DND-41 (cell line): ENCODE measurements around the gene PMPCA.

Experiments
- ATAC-seq: fragments of 200-7000 bp; cut with Tn5 transposase; 3 replicates; pipeline ENCODE4 v1.9.1; 2021; ENCODE audit warnings: low read depth; ENCODE audit not compliant: insufficient read depth
- DNase-seq: peaks from one replicate; pipeline ENCODE4 v3.0.0-alpha.2; 2020
- H2AFZ ChIP-seq: 2 replicates; pipeline ENCODE4 v1.6.0; 2012; ENCODE audit warnings: low read depth, low read length
- H3K27ac ChIP-seq: 2 replicates; pipeline ENCODE4 v1.5.1; 2012; ENCODE audit warnings: low read length, inconsistent platforms
- H3K27me3 ChIP-seq: fragments of 200-600 bp; sonication (generic); 2 replicates; pipeline ENCODE4 v1.6.0; 2012; ENCODE audit warnings: low read length, mild to moderate bottlenecking, inconsistent platforms; ENCODE audit not compliant: insufficient read depth, poor library complexity
- H3K36me3 ChIP-seq: 2 replicates; pipeline ENCODE4 v1.5.1; 2012; ENCODE audit warnings: low read length, inconsistent platforms; ENCODE audit not compliant: insufficient read depth
- H3K4me1 ChIP-seq: 2 replicates; pipeline ENCODE4 v1.5.1; 2012; ENCODE audit warnings: mild to moderate bottlenecking, low read length; ENCODE audit not compliant: insufficient read depth
- H3K4me2 ChIP-seq: 2 replicates; pipeline ENCODE4 v1.6.0; 2012; ENCODE audit warnings: mild to moderate bottlenecking, moderate library complexity, low read length, inconsistent platforms; ENCODE audit not compliant: insufficient read depth
- H3K4me3 ChIP-seq, 2 experiments: fragments of 200-600 bp in 1 of 2; shearing (Covaris generic) in 1 of 2; 2 replicates each; pipeline ENCODE4 v1.5.1; 2012 to 2016; ENCODE audit warnings: inconsistent platforms in 2 of 2, low read length in 2 of 2, mild to moderate bottlenecking in 2 of 2, low read depth in 1 of 2, moderate library complexity in 1 of 2
- H3K79me2 ChIP-seq: 2 replicates; pipeline ENCODE4 v1.6.0; 2012; ENCODE audit warnings: low read length, inconsistent platforms; ENCODE audit not compliant: insufficient read depth
- H3K9ac ChIP-seq: 2 replicates; pipeline ENCODE4 v1.6.0; 2012; ENCODE audit warnings: low read depth, mild to moderate bottlenecking, inconsistent platforms, low read length, moderate library complexity
- H3K9me3 ChIP-seq: 2 replicates; pipeline ENCODE4 v1.5.1; 2012; ENCODE audit warnings: low read length, moderate library complexity, mild to moderate bottlenecking, inconsistent platforms; ENCODE audit not compliant: insufficient read depth, severe bottlenecking
- H4K20me1 ChIP-seq: 2 replicates; pipeline ENCODE4 v1.6.0; 2012; ENCODE audit warnings: low read length; ENCODE audit not compliant: insufficient read depth
- EZH2 ChIP-seq: IDR thresholded peaks from 3 replicates; pipeline ENCODE4 v1.6.1; 2012; ENCODE audit warnings: borderline replicate concordance, low read depth, mild to moderate bottlenecking, moderate library complexity, low read length, inconsistent platforms; ENCODE audit not compliant: severe bottlenecking
- TF ChIP-seq, protein P1 (sequence below): IDR thresholded peaks from 2 replicates; pipeline ENCODE4 v1.5.1; 2012; ENCODE audit warnings: borderline replicate concordance, low read length, moderate library complexity, mild to moderate bottlenecking; ENCODE audit not compliant: poor library complexity, severe bottlenecking; ENCODE audit errors: extremely low read depth

The PMPCA gene

GRCh38 chr9:136460772-136461325 lies 50.4 kb downstream of the PMPCA start:
- H3K4me1 ChIP-seq = no peaks in the 10 kb centered on the region
- no peak overlapping the region for H2AFZ ChIP-seq
- peaks cover 2% of the 10 kb centered on the region; the same call in 1 of the 2 replicates for H3K79me2 ChIP-seq
- DNase-seq (no peak), ATAC-seq (no peak)
- H3K4me3 ChIP-seq = no peak overlapping the region
- no peak for TF ChIP-seq EZH2
- TF ChIP-seq, protein P1, sequence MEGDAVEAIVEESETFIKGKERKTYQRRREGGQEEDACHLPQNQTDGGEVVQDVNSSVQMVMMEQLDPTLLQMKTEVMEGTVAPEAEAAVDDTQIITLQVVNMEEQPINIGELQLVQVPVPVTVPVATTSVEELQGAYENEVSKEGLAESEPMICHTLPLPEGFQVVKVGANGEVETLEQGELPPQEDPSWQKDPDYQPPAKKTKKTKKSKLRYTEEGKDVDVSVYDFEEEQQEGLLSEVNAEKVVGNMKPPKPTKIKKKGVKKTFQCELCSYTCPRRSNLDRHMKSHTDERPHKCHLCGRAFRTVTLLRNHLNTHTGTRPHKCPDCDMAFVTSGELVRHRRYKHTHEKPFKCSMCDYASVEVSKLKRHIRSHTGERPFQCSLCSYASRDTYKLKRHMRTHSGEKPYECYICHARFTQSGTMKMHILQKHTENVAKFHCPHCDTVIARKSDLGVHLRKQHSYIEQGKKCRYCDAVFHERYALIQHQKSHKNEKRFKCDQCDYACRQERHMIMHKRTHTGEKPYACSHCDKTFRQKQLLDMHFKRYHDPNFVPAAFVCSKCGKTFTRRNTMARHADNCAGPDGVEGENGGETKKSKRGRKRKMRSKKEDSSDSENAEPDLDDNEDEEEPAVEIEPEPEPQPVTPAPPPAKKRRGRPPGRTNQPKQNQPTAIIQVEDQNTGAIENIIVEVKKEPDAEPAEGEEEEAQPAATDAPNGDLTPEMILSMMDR = no peak
- H3K27ac ChIP-seq = no peak overlapping the region
- H3K9ac ChIP-seq = no peak overlapping the region
- H4K20me1 ChIP-seq = peaks cover 25% of the 10 kb centered on the region
- H3K27me3 ChIP-seq = no peaks in the 10 kb centered on the region
- peaks cover 93% of the 10 kb centered on the region for H3K36me3 ChIP-seq
- H3K9me3 ChIP-seq = no peaks in the 10 kb centered on the region
- no peak overlapping the region for H3K4me2 ChIP-seq

DNA sequence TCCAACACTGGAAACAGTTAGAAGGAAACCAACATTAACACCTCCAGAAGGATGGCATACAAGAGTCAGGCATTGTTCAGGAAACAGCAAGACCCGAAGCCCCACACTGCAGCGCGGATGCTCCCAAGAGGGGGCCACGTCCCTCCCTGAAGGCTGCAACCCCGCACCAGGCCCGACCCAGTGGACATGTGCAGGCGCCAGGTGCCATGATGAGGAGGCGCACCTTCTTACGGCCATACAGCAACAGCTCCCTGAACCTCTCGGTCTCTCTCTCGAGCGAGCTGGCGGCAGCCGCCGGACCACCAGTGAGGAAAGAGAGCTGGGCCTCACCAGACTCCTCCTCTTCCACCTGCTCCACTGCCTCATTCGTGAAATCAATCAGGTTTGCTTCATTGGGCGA lies 52.2 kb downstream of the PMPCA start:
- Histone ChIP-seq H3K79me2 (peaks cover 2% of the 10 kb centered on the region; the same call in 1 of the 2 replicates), H3K4me1 (no peaks in the 10 kb centered on the region), H3K9me3 (no peaks in the 10 kb centered on the region), H3K4me2 (no peak overlapping the region), H3K27me3 (no peaks in the 10 kb centered on the region), H3K9ac (no peak overlapping the region), H4K20me1 (peaks cover 24% of the 10 kb centered on the region), H3K27ac (no peak overlapping the region), H3K36me3 (peaks cover 92% of the 10 kb centered on the region), H3K4me3 (no peak overlapping the region), H2AFZ (no peak overlapping the region)
- no peak for DNase-seq
- TF ChIP-seq EZH2 = no peak
- TF ChIP-seq, protein P1 = no peak
- ATAC-seq = no peak

- no peaks in the 10 kb centered on the region for H3K9me3 ChIP-seq
- H3K27ac ChIP-seq = no peak overlapping the region
- DNase-seq (no peak), ATAC-seq (no peak)
- TF ChIP-seq EZH2 = no peak
- TF ChIP-seq, protein P1 = no peak
- H3K4me3 ChIP-seq = no peak overlapping the region
- peaks cover 93% of the 10 kb centered on the region for H3K36me3 ChIP-seq
- no peak overlapping the region for H3K4me2 ChIP-seq
- no peak overlapping the region for H3K9ac ChIP-seq
- no peak overlapping the region for H2AFZ ChIP-seq
- H3K27me3 ChIP-seq = no peaks in the 10 kb centered on the region
- peaks cover 24% of the 10 kb centered on the region for H4K20me1 ChIP-seq
- H3K4me1 ChIP-seq = no peaks in the 10 kb centered on the region
- peaks cover 5% of the 10 kb centered on the region; the same call in 1 of the 2 replicates for H3K79me2 ChIP-seq
These were observed 53.1 kb downstream of the PMPCA start for GRCh38 chr9:136463578-136463977.

- DNase-seq (no peak), ATAC-seq (no peak)
- Histone ChIP-seq H3K9me3 (no peaks in the 10 kb centered on the region), H3K4me3 (no peak overlapping the region), H3K4me2 (no peak overlapping the region), H3K79me2 (peaks cover 8% of the 10 kb centered on the region; the same call in 1 of the 2 replicates), H2AFZ (no peak overlapping the region), H3K9ac (no peak overlapping the region), H3K27me3 (no peaks in the 10 kb centered on the region), H4K20me1 (peaks cover 29% of the 10 kb centered on the region), H3K4me1 (no peaks in the 10 kb centered on the region), H3K36me3 (peaks cover 93% of the 10 kb centered on the region), H3K27ac (no peak overlapping the region)
- TF ChIP-seq, protein P1 = no peak
These were observed 53.8 kb downstream of the PMPCA start for GRCh38 chr9:136464241-136464640.
